H1 (cell line): ENCODE results near the gene TLE4. TPM values are rescaled to one million over a fixed set of nuclear protein-coding genes. Genes with fewer than 3 reads are reported as not detected.
A peak's percentile ranks its signal among the peaks of the same experiment; 100 is the strongest.

Experiments used
- PHF8 ChIP-seq: fragments of 200-600 bp; sonication (generic); conservative IDR thresholded peaks from 2 replicates; pipeline ENCODE4 v1.7.1; 2012; ENCODE audit warnings: low read depth, mild to moderate bottlenecking, inconsistent platforms, low read length, moderate library complexity
- RBBP5 ChIP-seq: IDR thresholded peaks from 2 replicates; pipeline ENCODE4 v1.7.1; 2012; ENCODE audit warnings: low read depth, mild to moderate bottlenecking, inconsistent platforms, low read length, moderate library complexity, borderline replicate concordance
- polyA plus RNA-seq, 7 experiments: library from polyadenylated mRNA; depleted of rRNA in 3 of 7; stranded (reverse) in 5 of 7; unstranded in 2 of 7; fragments of >200 nt in 5 of 7; fragments of 200-250 nt in 2 of 7; gene quantifications; 1 replicate in 5 of 7; 2 replicates in 1 of 7; 4 replicates in 1 of 7; pipeline versions ENCODE4 v1.2.1 to v1.2.3, GENCODE V29; 2011 to 2013; ENCODE audit warnings: missing spikeins in 2 of 7, mixed read lengths in 2 of 7
- total RNA-seq: library from RNA; stranded (reverse); fragmentation: NEBNext Ultra II Directional; extraction: Animal tissue kit (Norgen Biotek cat#: 25700); gene quantifications from 2 replicates; pipeline ENCODE4 v1.2.1, GENCODE V29; 2021

TLE4 gene
- total and polyA plus RNA-seq, 2 of the 8 experiments (the other 6 are each of a cell fraction or from before 2014, with no cell fraction given), result 32.4 to 36.9 TPM

DNA sequence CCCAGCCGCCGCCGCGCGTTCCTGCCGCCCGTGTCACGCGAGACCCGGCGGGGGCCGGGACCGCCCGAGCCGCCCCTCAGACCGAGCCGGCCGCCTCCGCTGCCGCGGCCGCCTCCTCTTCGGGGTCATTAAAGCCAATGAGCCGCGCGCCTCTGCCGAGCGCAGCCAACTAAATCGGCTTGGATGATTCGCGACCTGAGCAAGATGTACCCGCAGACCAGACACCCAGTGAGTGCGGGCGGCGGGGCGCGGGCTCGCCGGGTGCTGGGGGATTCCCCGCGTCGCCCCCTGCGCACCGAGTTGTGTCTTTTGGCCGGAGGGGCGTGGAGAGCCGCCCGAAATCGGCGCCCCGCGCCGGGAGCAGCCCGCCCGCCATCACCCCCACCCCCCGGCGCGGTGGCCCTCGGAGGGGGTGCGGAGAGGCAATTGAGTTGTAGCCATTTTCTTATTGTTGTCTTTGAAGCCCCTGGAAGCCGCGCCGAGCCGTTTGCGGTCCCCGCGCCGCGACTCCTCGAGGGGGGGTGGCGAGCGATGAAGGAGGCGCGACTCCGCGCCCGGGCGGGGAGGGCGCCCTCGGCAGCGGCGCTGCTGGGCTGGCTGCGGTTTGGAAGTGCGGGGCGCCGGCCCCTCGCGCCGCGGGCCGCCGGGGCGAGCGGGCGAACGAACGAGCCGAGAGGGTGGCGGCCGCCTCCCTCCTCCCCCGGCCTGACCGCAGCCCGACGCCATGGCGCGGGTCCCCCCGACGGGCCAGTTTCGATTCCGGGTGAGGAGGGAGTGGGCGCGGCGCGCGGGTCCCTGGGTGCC, 1.0 kb downstream of the TLE4 start (continued):
- TF ChIP-seq PHF8, result peak; percentile 35; the same call in 1 of the 2 replicates
- TF ChIP-seq RBBP5, result 0 out of 2 replicates have a peak, but pooled peaks have one; percentile 47
